Measurements from ENCODE around the gene LYAR.
A peak's percentile ranks its signal among the peaks of the same experiment; 100 is the strongest.

Gene LYAR

GRCh38 chr4:4289941-4290850 is at the start of gene LYAR, which contains the start of gene ZBTB49:
TSS of gene LYAR (minus strand) at chr4:4290154. CDS start at chr4:4283742, 6,412 bp downstream.
TSS of gene ZBTB49 (plus strand) at chr4:4290251. CDS start at chr4:4299946, 9,695 bp downstream.
- peak; percentile 97 for DNase-seq (ENCODE audit: low read depth)

GRCh38 chr4:4339504-4340085 is 49.6 kb upstream of the LYAR start:
- no peak for DNase-seq (ENCODE audit: low read depth)

- DNase-seq (ENCODE audit: low read depth) = no peak
These were observed 48.5 kb upstream of the LYAR start for GRCh38 chr4:4338210-4339001.

DNA sequence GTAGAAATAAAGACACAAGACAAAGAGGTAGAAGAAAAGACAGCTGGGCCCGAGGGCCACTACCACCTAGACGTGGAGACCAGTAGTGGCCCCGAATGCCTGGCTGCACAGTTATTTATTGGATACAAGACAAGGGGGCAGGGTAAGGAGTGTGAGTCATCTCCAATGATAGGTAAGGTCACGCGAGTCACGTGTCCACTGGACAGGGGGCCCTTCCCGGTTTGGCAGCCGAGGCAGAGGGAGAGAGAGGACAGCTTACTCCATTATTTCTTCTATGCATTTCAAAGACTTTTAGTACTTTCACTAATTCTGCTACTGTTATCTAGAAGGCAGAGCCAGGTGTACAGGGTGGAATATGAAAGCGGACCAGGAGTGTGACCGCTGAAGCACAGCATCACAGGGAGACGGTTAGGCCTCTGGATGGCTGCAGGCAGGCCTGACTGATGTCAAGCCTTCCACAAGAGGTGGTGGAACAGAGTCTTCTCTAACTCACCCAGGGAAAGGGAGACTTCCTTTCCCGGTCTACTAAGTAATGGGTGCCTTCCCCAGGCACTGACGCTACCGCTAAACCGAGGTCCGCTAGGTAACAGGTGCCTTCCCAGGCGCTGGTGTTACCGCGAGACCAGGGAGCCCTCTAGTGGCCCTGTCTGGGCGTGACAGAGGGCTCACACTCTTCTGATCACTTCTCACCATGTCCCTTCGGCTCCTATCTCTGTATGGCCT is 45.0 kb upstream of the LYAR start:
- peak; percentile 65 for DNase-seq (ENCODE audit: low read depth)

DNA sequence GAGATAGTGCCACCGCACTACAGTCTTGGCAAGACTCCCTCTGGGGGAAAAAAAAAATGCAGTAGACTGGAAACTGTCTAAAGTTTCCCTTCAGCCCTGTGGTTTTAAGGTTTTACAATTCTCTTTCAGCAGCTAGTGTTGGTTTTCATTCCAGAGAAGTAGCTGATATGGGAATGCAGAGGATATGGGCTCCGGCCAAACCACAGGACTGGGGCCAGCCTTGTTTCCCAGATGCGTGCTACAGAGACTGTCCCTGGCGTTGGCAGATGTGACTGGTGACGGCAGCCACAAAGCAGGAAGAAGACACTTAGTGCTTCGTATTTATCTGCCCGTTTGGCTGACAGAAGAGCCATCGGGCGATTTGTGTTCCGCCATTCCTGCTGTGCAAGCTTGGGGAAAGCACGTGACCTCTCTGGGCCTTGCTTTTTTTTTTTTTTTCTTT is 43.3 kb upstream of the LYAR start:
- DNase-seq (ENCODE audit: low read depth) = no peak

DNA sequence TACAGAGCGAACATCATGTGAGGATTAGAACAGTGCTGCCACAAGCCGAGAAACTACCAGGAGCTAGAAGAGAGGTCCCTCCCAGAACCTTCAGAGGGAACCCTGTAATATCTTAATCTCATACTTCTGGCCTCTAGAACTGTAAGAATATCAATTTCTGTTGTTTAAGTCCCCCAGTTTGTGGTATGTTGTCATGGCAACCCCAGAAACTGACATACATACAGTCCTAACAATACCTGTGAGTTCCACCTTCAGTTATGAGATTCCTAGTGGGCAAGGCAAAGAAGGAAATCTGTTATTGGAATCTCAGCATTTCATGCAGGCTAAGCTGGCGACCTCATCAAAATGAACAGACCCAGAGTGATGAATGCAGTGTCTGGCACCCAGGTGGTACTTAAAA is 42.6 kb upstream of the LYAR start:
- no peak for DNase-seq (ENCODE audit: low read depth)

DNA sequence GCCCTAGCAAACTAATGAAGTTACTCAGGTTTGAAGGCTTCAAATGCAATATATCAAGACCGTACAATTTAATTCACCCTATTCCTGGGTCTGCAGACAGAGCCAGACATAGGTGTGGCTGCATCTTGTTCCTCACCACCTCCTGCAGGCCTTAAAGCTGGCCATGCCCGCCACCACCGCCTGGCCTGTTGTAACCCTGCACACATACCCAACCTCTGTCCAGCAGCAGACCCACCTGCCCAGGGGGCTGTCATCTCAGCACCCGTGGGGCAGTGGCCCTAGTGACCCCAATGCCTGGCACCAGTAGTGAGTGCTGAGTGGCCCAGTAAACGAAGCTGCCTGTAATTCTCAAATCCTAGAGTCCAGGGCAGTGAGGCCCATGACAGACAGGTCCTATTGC is 40.8 kb upstream of the LYAR start:
- no peak for DNase-seq (ENCODE audit: low read depth)

DNA sequence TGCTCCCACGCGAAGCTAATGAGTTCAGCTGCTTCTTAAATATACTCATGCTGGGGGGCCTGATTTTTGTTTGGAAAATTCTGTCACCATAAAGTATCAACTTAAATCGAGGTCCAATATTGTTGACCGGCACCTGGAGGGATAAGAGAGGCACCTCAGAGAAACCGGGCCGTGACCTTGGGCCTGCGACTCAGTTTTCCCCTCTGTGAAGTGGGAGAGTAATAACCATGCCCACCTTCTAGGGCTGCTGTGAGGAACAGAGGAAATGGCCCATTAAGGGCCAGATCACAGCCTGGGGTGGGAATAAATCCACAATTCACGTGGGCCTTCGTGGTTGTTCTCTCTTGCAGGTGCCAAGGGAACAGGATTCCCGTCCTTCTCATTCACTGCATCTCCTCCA is 39.5 kb upstream of the LYAR start:
- no peak for DNase-seq (ENCODE audit: low read depth)

DNA sequence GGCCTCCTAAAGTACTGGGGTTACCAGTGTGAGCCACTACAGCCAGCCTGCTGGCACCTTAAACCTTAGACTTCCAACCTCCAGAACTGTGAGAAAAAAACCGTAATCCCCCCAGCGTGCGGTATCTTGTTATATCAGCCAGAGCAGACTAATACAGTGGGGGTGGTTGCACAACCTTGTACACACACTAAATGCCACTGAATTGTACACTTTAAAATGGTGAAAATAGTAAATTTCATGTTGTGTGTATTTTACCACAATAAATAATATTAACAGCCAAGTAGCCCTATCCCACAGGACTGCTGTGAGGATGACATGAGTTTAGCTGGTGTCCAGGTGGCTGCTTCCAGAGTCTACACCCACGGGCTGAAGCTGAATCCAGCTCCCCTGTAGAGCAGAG is 38.9 kb upstream of the LYAR start:
- no peak for DNase-seq (ENCODE audit: low read depth)

GRCh38 chr4:4328206-4328605 is 38.3 kb upstream of the LYAR start:
- no peak for DNase-seq (ENCODE audit: low read depth)

DNA sequence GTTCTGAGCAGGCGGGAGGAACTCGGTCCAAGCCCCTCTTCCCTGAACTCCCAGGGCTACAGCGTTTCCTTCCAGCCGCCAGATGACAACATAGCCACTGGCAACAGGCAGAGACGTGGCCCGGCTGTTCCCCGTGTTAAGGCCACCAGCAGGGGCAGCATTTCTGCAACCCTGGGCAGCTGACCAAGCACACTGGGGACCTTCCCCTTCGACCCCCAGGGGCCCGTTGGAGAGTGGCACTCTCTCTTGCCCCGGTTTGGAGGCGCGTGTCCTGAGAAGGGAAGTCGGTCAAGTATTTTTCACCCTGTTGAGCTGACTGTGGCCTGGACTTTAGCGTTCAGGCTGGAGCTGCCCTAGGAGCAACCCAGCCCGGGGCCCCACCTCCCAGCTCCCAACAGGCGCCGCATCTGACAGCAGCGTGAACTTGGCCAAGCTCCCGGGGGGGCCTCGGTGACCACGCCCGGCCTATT is 37.7 kb upstream of the LYAR start:
- no peak for DNase-seq (ENCODE audit: low read depth)

DNA sequence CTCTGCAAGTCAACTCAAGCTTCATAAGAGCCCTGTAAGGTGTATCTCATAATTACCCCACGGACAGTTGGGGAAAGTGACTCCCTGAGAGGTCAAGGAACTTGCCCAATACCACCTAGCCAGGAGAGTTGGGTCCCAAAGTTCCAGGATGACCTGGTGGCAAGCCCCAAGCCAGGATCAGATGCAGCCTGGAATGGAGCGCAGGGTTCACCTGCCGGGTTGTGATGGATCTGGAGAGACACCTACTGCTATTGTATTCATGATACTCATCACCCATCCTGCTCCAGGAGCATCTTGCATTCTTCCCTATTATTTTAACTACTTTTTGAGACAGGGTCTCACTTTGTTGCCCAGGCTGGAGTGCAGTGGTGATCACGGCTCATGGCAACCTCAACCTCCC is 36.2 kb upstream of the LYAR start:
- DNase-seq (ENCODE audit: low read depth) = no peak

DNA sequence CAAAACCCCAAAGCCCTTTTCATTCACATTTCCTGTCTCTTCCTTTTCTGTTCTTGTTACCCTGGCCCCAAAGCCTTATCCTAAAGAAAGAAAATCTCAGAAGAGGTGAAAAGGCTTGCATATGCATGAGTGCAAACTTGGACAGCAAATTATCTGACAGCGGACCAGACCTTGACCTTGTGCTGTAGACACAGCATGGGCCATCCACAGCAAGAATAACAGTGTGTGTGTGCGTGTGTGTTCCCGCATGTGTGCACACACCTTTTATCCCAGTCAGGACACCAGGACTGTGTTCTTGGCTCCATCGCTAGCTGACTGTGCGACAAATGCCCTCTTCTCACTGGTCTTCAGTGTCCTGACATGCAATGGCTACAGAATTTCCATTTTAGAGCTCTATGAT is 35.4 kb upstream of the LYAR start:
- no peak for DNase-seq (ENCODE audit: low read depth)

GRCh38 chr4:4323705-4324534 is 34.0 kb upstream of the LYAR start:
- DNase-seq (ENCODE audit: low read depth) = no peak

DNA sequence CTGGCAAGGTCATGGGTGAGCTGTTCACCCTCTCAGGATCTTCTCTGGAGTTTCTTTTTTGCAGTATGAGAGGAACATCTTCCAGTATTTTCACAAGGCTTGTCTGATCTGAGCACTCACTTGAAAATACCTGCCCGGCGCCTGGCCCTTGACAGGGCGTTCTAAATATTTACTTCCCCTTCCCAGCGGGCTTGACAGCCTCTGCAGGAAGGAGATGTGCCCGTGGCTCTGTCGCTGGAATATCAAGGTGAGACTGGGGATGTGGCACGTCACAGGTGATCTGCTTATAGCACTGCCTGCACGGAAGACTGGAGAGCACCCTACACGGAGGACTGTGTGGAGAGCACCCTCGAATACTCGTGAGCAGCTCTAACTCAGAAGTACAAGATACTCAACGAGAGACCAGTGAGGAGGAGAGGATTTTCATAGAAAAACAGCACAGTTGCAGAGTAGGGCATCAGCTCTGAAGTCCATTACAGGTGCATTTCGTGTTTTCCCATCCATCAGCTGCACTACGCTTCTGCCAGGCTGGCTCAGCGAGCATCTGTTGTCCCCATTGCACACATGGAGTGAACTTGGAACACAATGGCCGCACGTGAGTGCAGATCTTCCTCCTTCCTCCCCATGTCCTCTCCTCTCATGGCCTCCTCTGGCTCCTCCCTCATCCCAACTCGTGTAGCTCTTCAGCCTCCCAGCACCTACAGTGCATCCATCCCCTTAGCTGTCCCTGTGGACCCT is 32.2 kb upstream of the LYAR start:
- no peak for DNase-seq (ENCODE audit: low read depth)

DNA sequence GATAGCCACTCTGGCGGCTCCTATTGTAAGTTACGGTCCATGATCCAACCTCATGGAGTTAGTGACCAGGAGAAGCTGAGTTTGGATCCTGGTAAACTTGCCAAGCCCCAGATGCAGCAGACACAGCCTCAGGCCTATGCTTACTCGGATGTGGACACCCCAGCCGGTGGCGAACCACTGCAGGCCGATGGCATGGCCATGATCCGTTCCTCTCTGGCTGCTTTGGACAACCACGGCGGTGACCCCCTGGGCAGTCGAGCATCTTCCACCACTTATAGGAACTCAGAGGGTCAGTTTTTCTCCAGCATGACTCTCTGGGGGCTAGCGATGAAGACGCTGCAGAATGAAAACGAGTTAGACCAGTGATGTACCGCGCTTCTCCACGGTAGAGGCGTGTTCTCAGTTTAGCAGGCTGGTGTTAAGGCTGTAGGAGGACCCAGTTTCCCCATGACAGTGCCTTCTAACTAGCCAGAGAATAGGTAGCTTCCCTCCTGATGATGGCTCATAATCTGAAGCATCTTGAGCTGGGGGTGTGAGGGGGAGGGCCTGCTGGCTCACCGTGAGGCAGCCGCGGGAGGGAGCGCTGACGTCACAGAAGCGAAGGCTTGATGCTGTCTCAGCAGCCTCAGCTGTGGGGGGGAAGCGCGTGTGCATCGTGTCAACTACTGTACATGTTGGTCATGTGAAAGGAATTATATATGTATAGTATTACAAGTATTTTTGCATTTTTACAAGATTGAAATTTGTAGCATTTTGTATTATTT is 31.2 kb upstream of the LYAR start:
- DNase-seq (ENCODE audit: low read depth) = no peak

DNA sequence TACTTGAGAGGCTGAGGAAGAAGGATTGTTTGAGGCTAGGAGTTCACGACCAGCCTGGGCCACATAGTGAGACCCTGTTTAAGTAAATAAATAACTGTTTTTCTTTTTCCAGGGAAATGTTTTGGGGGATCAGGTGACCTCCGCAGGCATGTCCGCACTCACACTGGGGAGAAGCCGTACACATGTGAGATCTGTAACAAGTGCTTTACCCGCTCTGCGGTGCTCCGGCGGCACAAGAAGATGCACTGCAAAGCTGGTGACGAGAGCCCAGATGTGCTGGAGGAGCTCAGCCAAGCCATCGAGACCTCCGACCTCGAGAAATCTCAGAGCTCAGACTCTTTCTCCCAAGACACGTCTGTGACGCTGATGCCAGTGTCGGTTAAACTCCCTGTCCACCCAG is 30.6 kb upstream of the LYAR start:
- no peak for DNase-seq (ENCODE audit: low read depth)

DNA sequence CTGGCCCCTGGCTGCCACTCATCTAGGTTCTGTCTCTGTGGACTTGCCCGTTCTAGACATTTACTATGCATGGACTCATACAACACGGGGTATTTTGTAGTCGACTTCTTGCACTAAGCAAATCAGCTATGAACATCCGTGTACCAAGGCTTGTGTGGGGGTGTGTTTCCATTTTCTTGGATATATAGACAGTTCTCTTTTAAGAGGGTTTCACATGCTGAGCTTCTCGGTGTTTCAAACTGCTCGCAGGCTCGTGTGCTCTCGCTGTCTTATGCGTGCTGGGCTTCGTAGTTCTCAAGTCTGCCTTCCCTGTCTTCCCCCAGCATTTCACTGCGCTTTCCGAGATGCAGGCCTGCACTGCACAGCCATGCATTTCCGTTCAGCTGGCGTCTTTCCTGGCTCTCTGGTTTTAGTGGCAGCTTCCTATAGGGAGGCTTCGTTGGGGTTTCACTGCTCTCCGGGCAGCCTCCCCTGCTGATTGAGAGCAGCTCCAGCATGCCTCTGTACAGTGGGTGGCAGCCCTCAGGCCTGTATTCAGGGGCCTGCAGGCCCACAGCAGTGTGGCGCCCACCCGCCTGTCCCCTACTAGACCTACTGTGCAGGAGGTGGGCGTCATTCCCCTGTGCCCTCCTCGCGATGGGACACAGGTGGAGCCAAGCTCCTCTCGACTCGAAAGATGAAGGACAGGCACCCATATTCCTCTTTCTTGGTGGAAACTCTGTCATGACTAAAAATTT is 27.7 kb upstream of the LYAR start:
- no peak for DNase-seq (ENCODE audit: low read depth)

DNA sequence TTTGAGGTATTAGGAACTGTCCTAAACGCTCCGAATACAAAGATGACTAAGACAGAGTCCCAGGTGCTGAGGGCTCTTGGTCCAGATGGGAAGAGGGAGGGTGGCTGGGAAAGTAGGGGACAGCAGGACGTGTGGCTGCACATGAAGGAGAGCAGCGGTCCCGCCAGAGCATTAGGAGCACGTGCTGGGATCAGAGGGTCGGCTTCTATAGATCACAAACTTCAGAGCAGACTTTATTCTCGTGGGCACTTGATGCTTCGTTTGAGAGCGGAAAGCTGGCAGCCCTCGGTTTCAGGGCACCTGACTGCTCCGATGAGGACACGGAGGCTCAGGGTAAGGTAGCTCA is 26.2 kb upstream of the LYAR start:
- no peak for DNase-seq (ENCODE audit: low read depth)
